Measurements from ENCODE around the gene ABCA7. TPM values are rescaled to one million over a fixed set of nuclear protein-coding genes. Genes with fewer than 3 reads are reported as not detected.

ABCA7 gene
- total RNA-seq, 1 experiment from 2014 or later = 40.3 TPM

GRCh38 chr19:1012334-1012733 is 27.6 kb upstream of the ABCA7 start:
- Mint-ChIP-seq H3K9me3 (no peaks in the 10 kb centered on the region), H3K27ac (no peak overlapping the region), H3K4me3 (no peak overlapping the region), H3K4me1 (peaks cover 15% of the 10 kb centered on the region), H3K27me3 (ENCODE audit: low read depth) (no peaks in the 10 kb centered on the region; the same call in 1 of the 2 replicates), H3K36me3 (no peaks in the 10 kb centered on the region; the same call in 1 of the 2 replicates)
- DNase-seq (ENCODE audit: low spot score) (no peak), ATAC-seq (no peak)
- ChIA-PET CTCF (no interaction called here), POLR2A (no interaction called here)
- TF ChIP-seq E2F1 (CRISPR knock-in tag; IDR thresholded peaks at IDR 0.05) (no peak), ETV6 (CRISPR knock-in tag; IDR thresholded peaks at IDR 0.05) (no peak), USF1 (CRISPR knock-in tag; IDR thresholded peaks at IDR 0.05) (no peak), MLX (CRISPR knock-in tag; IDR thresholded peaks at IDR 0.05) (no peak), NFE2L1 (CRISPR knock-in tag; IDR thresholded peaks at IDR 0.05) (no peak), IRF1 (CRISPR knock-in tag; IDR thresholded peaks at IDR 0.05) (no peak), ZNF396 (CRISPR knock-in tag; IDR thresholded peaks at IDR 0.05; ENCODE audit: borderline replicate concordance) (no peak), CTCF (IDR thresholded peaks at IDR 0.05) (no peak), TEAD1 (CRISPR knock-in tag; IDR thresholded peaks at IDR 0.05) (no peak), MXD4 (CRISPR knock-in tag; IDR thresholded peaks at IDR 0.05; ENCODE audit: borderline replicate concordance) (no peak), PRRX2 (CRISPR knock-in tag; IDR thresholded peaks at IDR 0.05) (no peak)
- TF ChIP-seq, protein P1, sequence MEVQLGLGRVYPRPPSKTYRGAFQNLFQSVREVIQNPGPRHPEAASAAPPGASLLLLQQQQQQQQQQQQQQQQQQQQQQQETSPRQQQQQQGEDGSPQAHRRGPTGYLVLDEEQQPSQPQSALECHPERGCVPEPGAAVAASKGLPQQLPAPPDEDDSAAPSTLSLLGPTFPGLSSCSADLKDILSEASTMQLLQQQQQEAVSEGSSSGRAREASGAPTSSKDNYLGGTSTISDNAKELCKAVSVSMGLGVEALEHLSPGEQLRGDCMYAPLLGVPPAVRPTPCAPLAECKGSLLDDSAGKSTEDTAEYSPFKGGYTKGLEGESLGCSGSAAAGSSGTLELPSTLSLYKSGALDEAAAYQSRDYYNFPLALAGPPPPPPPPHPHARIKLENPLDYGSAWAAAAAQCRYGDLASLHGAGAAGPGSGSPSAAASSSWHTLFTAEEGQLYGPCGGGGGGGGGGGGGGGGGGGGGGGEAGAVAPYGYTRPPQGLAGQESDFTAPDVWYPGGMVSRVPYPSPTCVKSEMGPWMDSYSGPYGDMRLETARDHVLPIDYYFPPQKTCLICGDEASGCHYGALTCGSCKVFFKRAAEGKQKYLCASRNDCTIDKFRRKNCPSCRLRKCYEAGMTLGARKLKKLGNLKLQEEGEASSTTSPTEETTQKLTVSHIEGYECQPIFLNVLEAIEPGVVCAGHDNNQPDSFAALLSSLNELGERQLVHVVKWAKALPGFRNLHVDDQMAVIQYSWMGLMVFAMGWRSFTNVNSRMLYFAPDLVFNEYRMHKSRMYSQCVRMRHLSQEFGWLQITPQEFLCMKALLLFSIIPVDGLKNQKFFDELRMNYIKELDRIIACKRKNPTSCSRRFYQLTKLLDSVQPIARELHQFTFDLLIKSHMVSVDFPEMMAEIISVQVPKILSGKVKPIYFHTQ (CRISPR knock-in tag; IDR thresholded peaks at IDR 0.05) = no peak
- TF ChIP-seq, protein P2, sequence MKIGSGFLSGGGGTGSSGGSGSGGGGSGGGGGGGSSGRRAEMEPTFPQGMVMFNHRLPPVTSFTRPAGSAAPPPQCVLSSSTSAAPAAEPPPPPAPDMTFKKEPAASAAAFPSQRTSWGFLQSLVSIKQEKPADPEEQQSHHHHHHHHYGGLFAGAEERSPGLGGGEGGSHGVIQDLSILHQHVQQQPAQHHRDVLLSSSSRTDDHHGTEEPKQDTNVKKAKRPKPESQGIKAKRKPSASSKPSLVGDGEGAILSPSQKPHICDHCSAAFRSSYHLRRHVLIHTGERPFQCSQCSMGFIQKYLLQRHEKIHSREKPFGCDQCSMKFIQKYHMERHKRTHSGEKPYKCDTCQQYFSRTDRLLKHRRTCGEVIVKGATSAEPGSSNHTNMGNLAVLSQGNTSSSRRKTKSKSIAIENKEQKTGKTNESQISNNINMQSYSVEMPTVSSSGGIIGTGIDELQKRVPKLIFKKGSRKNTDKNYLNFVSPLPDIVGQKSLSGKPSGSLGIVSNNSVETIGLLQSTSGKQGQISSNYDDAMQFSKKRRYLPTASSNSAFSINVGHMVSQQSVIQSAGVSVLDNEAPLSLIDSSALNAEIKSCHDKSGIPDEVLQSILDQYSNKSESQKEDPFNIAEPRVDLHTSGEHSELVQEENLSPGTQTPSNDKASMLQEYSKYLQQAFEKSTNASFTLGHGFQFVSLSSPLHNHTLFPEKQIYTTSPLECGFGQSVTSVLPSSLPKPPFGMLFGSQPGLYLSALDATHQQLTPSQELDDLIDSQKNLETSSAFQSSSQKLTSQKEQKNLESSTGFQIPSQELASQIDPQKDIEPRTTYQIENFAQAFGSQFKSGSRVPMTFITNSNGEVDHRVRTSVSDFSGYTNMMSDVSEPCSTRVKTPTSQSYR (CRISPR knock-in tag; IDR thresholded peaks at IDR 0.05) = no peak
- TF ChIP-seq, protein P3, sequence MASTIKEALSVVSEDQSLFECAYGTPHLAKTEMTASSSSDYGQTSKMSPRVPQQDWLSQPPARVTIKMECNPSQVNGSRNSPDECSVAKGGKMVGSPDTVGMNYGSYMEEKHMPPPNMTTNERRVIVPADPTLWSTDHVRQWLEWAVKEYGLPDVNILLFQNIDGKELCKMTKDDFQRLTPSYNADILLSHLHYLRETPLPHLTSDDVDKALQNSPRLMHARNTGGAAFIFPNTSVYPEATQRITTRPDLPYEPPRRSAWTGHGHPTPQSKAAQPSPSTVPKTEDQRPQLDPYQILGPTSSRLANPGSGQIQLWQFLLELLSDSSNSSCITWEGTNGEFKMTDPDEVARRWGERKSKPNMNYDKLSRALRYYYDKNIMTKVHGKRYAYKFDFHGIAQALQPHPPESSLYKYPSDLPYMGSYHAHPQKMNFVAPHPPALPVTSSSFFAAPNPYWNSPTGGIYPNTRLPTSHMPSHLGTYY (CRISPR knock-in tag; IDR thresholded peaks at IDR 0.05) = no peak
